K562 (cell line): Measurements from ENCODE around the gene TULP1. TPM values are rescaled to one million over a fixed set of nuclear protein-coding genes. Genes with fewer than 3 reads are reported as not detected.
A peak's percentile ranks its signal among the peaks of the same experiment; 100 is the strongest.

Experiments
- ARHGAP35 ChIP-seq: fragments of 450-650 bp; IDR thresholded peaks from 2 replicates; pipeline ENCODE4 v1.6.1; 2018; ENCODE audit not compliant: partially characterized antibody
- ARID2 ChIP-seq: fragments of 450-650 bp; IDR thresholded peaks from 2 replicates; pipeline ENCODE4 v1.6.1; 2017; ENCODE audit warnings: antibody characterized with exemption, mild to moderate bottlenecking
- ATF3 ChIP-seq, 2 experiments: fragments of 450-650 bp in 1 of 2; sonication (generic) in 1 of 2; formaldehyde crosslinking in 1 of 2; IDR thresholded peaks in 1 of 2; conservative IDR thresholded peaks in 1 of 2; 2 replicates each; pipeline versions ENCODE4 v1.6.1 to v1.8.1; 2016 to 2023; ENCODE audit warnings: mild to moderate bottlenecking in 2 of 2, moderate library complexity in 2 of 2, inconsistent platforms in 1 of 2, missing genetic modification reagents in 1 of 2
- BMI1 ChIP-seq: fragments of 150-350 bp; IDR thresholded peaks from 2 replicates; pipeline ENCODE4 v1.6.1; 2014; ENCODE audit warnings: low read length
- ETV5 ChIP-seq: sonication (generic); formaldehyde crosslinking; IDR thresholded peaks from 2 replicates; pipeline ENCODE4 v1.4.0; 2020; ENCODE audit warnings: low read depth, mild to moderate bottlenecking, missing genetic modification reagents
- L3MBTL2 ChIP-seq: fragments of 450-650 bp; IDR thresholded peaks from 2 replicates; pipeline ENCODE4 v1.6.1; 2016; ENCODE audit warnings: mild to moderate bottlenecking, moderate library complexity
- NCOA1 ChIP-seq: fragments of 450-650 bp; IDR thresholded peaks from 2 replicates; pipeline ENCODE4 v1.6.1; 2016; ENCODE audit warnings: low read depth
- PKNOX1 ChIP-seq: fragments of 450-650 bp; IDR thresholded peaks from 2 replicates; pipeline ENCODE4 v1.6.1; 2016
- PREB ChIP-seq: sonication (generic); formaldehyde crosslinking; IDR thresholded peaks from 2 replicates; pipeline ENCODE4 v1.8.1; 2023; ENCODE audit warnings: mild to moderate bottlenecking, missing genetic modification reagents
- PRPF4 ChIP-seq: fragments of 200-400 bp; formaldehyde crosslinking; IDR thresholded peaks from one replicate; pipeline ENCODE4 v1.6.1; 2017; ENCODE audit warnings: low read length, low read depth, mild to moderate bottlenecking; ENCODE audit not compliant: insufficient read depth, poor library complexity, severe bottlenecking
- RAD21 ChIP-seq, 2 experiments: fragments of 250-450 bp in 1 of 2; fragments of 450-650 bp in 1 of 2; sonication (Bioruptor Pico) in 1 of 2; formaldehyde crosslinking in 1 of 2; IDR thresholded peaks in 1 of 2; conservative IDR thresholded peaks in 1 of 2; 2 replicates each; pipeline versions ENCODE4 v1.4.0 to v1.8.0; 2020 to 2022; ENCODE audit warnings: mild to moderate bottlenecking in 2 of 2, moderate library complexity in 1 of 2
- TBL1XR1 ChIP-seq, 2 experiments: IDR thresholded peaks; 2 replicates each; pipeline ENCODE4 v1.6.1; 2012; ENCODE audit warnings: improper control_type of control experiment in 2 of 2, low read length in 2 of 2, mild to moderate bottlenecking in 1 of 2
- YY1 ChIP-seq, 3 experiments: IDR thresholded peaks; 2 replicates each; pipeline ENCODE4 v1.6.1; 2011; ENCODE audit warnings: low read length in 2 of 3, mild to moderate bottlenecking in 2 of 3, moderate library complexity in 2 of 3, borderline replicate concordance in 1 of 3, control low read depth in 1 of 3, low read depth in 1 of 3; ENCODE audit not compliant: insufficient read depth in 3 of 3, insufficient replicate concordance in 2 of 3, control insufficient read depth in 1 of 3, insufficient read length in 1 of 3; ENCODE audit errors: extremely low read depth in 1 of 3
- ZBTB33 ChIP-seq: sonication (generic); formaldehyde crosslinking; IDR thresholded peaks from 2 replicates; pipeline ENCODE4 v1.8.1; 2023; ENCODE audit warnings: mild to moderate bottlenecking, missing genetic modification reagents
- ZC3H4 ChIP-seq: sonication (generic); formaldehyde crosslinking; IDR thresholded peaks from 2 replicates; pipeline ENCODE4 v1.9.0; 2021; ENCODE audit warnings: missing genetic modification reagents, borderline replicate concordance
- ZNF280B ChIP-seq: fragments of 250-450 bp; sonication (Bioruptor Pico); IDR thresholded peaks from 2 replicates; pipeline ENCODE4 v1.5.1; 2021; ENCODE audit warnings: mild to moderate bottlenecking
- polyA plus RNA-seq, 8 experiments: library from polyadenylated mRNA; depleted of rRNA in 4 of 8; stranded (reverse) in 5 of 8; unstranded in 3 of 8; fragments of >200 nt; fragmentation: Nextera tagmentation in 2 of 8; fragmentation: Illumina TruSeq in 1 of 8; extraction: Ambion mirVana in 2 of 8; extraction: Trizol in 1 of 8; gene quantifications; 2 replicates each; pipeline versions ENCODE4 v1.2.1 to v1.2.3, GENCODE V29; 2011 to 2014; ENCODE audit warnings: inconsistent platforms in 1 of 8, missing spikeins in 1 of 8
- total RNA-seq, 7 experiments: library from RNA; depleted of rRNA in 6 of 7; stranded (reverse); fragments of >200 nt in 6 of 7; fragmentation: Illumina TruSeq in 2 of 7; extraction: Trizol in 2 of 7; gene quantifications; 2 replicates each; pipeline versions ENCODE4 v1.2.1 to v1.2.3, GENCODE V29; 2011 to 2021; ENCODE audit warnings: low replicate concordance in 1 of 7

TULP1 gene
- total and polyA plus RNA-seq, 9 of the 15 experiments (the other 6 are each of a cell fraction or from before 2014, with no cell fraction given), result 0.06 to 0.17 (median 0.09) TPM; not detected in 6

GRCh38 chr6:35522660-35523658 is 10.3 kb upstream of the TULP1 start (continued):
- no peak for TF ChIP-seq ARHGAP35
- peak; percentile 35; the same call in 1 of the 2 replicates for TF ChIP-seq ARID2
- TF ChIP-seq PKNOX1, result no peak
- no peak for TF ChIP-seq TBL1XR1 (IDR thresholded peaks at IDR 0.05; ENCODE audit: low read length in 2 of 2)
- no peak for TF ChIP-seq PRPF4
- no peak for TF ChIP-seq ZC3H4
- TF ChIP-seq ZNF280B (CRISPR knock-in tag), result no peak
- no peak for TF ChIP-seq BMI1
- peak in 2 of 3 experiments; percentile 17 to 48 for TF ChIP-seq YY1 (IDR thresholded peaks at IDR 0.05; ENCODE audit: borderline replicate concordance in 1 of 3, control insufficient read depth in 1 of 3, extremely low read depth in 1 of 3, insufficient read depth in 3 of 3, insufficient read length in 1 of 3, insufficient replicate concordance in 2 of 3, low read depth in 1 of 3, low read length in 2 of 3)
- peak; percentile 83 to 96 for TF ChIP-seq RAD21 (CRISPR knock-in tag; conservative IDR thresholded peaks at IDR 0.05 in 1 of 2, IDR thresholded peaks at IDR 0.05 in 1 of 2)
- TF ChIP-seq L3MBTL2, result no peak
- TF ChIP-seq ATF3 (IDR thresholded peaks at IDR 0.05), result no peak
- TF ChIP-seq ATF3 (CRISPR knock-in tag; conservative IDR thresholded peaks at IDR 0.05), result no peak
- TF ChIP-seq PREB (CRISPR knock-in tag), result no peak
- TF ChIP-seq ETV5 (CRISPR knock-in tag), result no peak
- TF ChIP-seq ZBTB33, result peak; percentile 95
- peak; percentile 21; the same call in 1 of the 2 replicates for TF ChIP-seq NCOA1
